OCI-LY7 (cell line): ENCODE results near the gene NME3. TPM values are rescaled to one million over a fixed set of nuclear protein-coding genes. Genes with fewer than 3 reads are reported as not detected.

Experiments
- BruUV-seq: library from RNA; stranded (reverse); fragments of 400-500 nt; replicated peaks from 2 replicates; lab custom pipeline; 2021; lab: Mats Ljungman, UMichigan
- CTCF ChIA-PET: fragments of 300-600 bp; sonication (Branson Sonifier 250); formaldehyde crosslinking; loops from one replicate; lab custom pipeline; 2022; ENCODE audit warnings: antibody characterized with exemption; ENCODE audit not compliant: unreplicated experiment; lab: Charles Lee
- POLR2A ChIA-PET: fragments of 300-600 bp; sonication (Branson Sonifier 250); formaldehyde crosslinking; loops from one replicate; lab custom pipeline; 2022; ENCODE audit warnings: antibody characterized with exemption; lab: Charles Lee
- DNase-seq: peaks from one replicate; pipeline ENCODE4 v3.0.0-alpha.2; 2015; ENCODE audit warnings: low spot score
- H2AFZ ChIP-seq: fragments of 200-600 bp; sonication (generic), shearing (Covaris generic); 2 replicates; pipeline ENCODE4 v1.6.1; 2014; ENCODE audit warnings: mild to moderate bottlenecking, antibody characterized with exemption, low read length, moderate library complexity
- H3K27ac ChIP-seq: fragments of 200-600 bp; sonication (generic); 2 replicates; pipeline ENCODE4 v1.5.1; 2014; ENCODE audit warnings: mixed run types, low read depth, mild to moderate bottlenecking, moderate library complexity, low read length, inconsistent platforms; ENCODE audit not compliant: poor library complexity, severe bottlenecking
- H3K36me3 ChIP-seq: fragments of 200-600 bp; sonication (generic); 2 replicates; pipeline ENCODE4 v1.6.1; 2014; ENCODE audit warnings: mild to moderate bottlenecking, antibody characterized with exemption, low read length, moderate library complexity, mixed read lengths; ENCODE audit not compliant: insufficient read depth
- H3K4me1 ChIP-seq: fragments of 200-600 bp; sonication (generic); 2 replicates; pipeline ENCODE4 v1.5.1; 2014; ENCODE audit warnings: mild to moderate bottlenecking, low read length; ENCODE audit not compliant: insufficient read depth, poor library complexity, severe bottlenecking
- H3K4me2 ChIP-seq: fragments of 200-600 bp; sonication (generic); 2 replicates; pipeline ENCODE4 v1.6.1; 2014; ENCODE audit warnings: mild to moderate bottlenecking, low read length
- H3K4me3 ChIP-seq: fragments of 200-600 bp; sonication (generic); 2 replicates; pipeline ENCODE4 v1.5.1; 2014; ENCODE audit warnings: mild to moderate bottlenecking, low read depth, low read length; ENCODE audit not compliant: poor library complexity, severe bottlenecking
- H3K79me2 ChIP-seq: fragments of 200-600 bp; sonication (generic); 2 replicates; pipeline ENCODE4 v1.6.1; 2016; ENCODE audit warnings: low read depth, mild to moderate bottlenecking, low read length, moderate library complexity, mixed read lengths; ENCODE audit not compliant: insufficient read depth
- H3K9me2 ChIP-seq: fragments of 200-600 bp; sonication (generic); 2 replicates; pipeline ENCODE4 v1.6.1; 2016; ENCODE audit warnings: mild to moderate bottlenecking, low read length, mixed read lengths; ENCODE audit not compliant: insufficient read depth
- H3K9me3 ChIP-seq: fragments of 200-600 bp; sonication (generic); 2 replicates; pipeline ENCODE4 v1.6.1; 2014; ENCODE audit warnings: mild to moderate bottlenecking, mixed run types, low read length, mixed read lengths
- H4K20me1 ChIP-seq: fragments of 200-600 bp; sonication (generic); 2 replicates; pipeline ENCODE4 v1.6.1; 2014; ENCODE audit warnings: mild to moderate bottlenecking, antibody characterized with exemption, low read length, moderate library complexity, mixed read lengths; ENCODE audit not compliant: insufficient read depth
- CTCF ChIP-seq: fragments of 200-600 bp; sonication (generic); conservative IDR thresholded peaks from 2 replicates; pipeline ENCODE4 v1.5.1; 2014; ENCODE audit warnings: mild to moderate bottlenecking, antibody characterized with exemption, low read length, moderate library complexity, mixed read lengths
- EZH2phosphoT487 ChIP-seq: fragments of 200-600 bp; sonication (generic); IDR thresholded peaks from 2 replicates; pipeline ENCODE4 v1.6.1; 2018; ENCODE audit warnings: low read depth, borderline replicate concordance, mild to moderate bottlenecking, mixed run types, antibody characterized with exemption, low read length, moderate library complexity, mixed read lengths
- intact Hi-C: fragments of 100-400 bp; cut with micrococcal nuclease; formaldehyde crosslinking; loops from one replicate; pipeline ENCODE4 v1.10.0; 2022; ENCODE audit not compliant: unreplicated experiment
- total RNA-seq, 2 experiments: library from RNA; depleted of rRNA in 1 of 2; stranded (reverse); fragments of >200 nt in 1 of 2; shearing (Covaris generic) in 1 of 2; gene quantifications; 2 replicates each; pipeline ENCODE4 v1.2.3, GENCODE V29; 2014 to 2022

Gene NME3
- total RNA-seq, 2 experiments from 2014 or later: 34.8 to 54.5 TPM

- Histone ChIP-seq H3K36me3 (peaks cover 16% of the 10 kb centered on the region; the same call in 1 of the 2 replicates), H3K27ac (no peak within 1 kb of the TSS), H3K9me3 (0 out of 2 replicates have a peak, but pooled peaks cover 15% of the 10 kb centered on the region), H3K4me1 (no peaks in the 10 kb centered on the region), H3K9me2 (no peaks in the 10 kb centered on the region), H3K79me2 (no peaks in the 10 kb centered on the region), H3K4me3 (no peak within 1 kb of the TSS), H2AFZ (no peak within 1 kb of the TSS), H4K20me1 (no peaks in the 10 kb centered on the region), H3K4me2 (no peak within 1 kb of the TSS)
- ChIA-PET CTCF (no interaction called here), POLR2A (no interaction called here)
- intact Hi-C loops: no loop called here
- no peak for TF ChIP-seq EZH2phosphoT487
- no peak for TF ChIP-seq CTCF
- DNase-seq: no peak
- no TSS peak for BruUV-seq
Measured at GRCh38 chr16:1793578-1794220, 22.4 kb upstream of the NME3 start, which contains the start of gene IGFALS. TSS of gene IGFALS (minus strand) at chr16:1793705. CDS start at chr16:1793652, 53 bp downstream.

GRCh38 chr16:1792836-1793577, 21.7 kb upstream of the NME3 start:
- Histone ChIP-seq H4K20me1 (no peaks in the 10 kb centered on the region), H3K4me1 (no peaks in the 10 kb centered on the region), H3K9me2 (no peaks in the 10 kb centered on the region), H3K4me3 (no peak overlapping the region), H3K79me2 (no peaks in the 10 kb centered on the region), H3K27ac (no peak overlapping the region), H3K9me3 (0 out of 2 replicates have a peak, but pooled peaks cover 8% of the 10 kb centered on the region), H3K36me3 (peaks cover 22% of the 10 kb centered on the region; the same call in 1 of the 2 replicates), H3K4me2 (no peak overlapping the region), H2AFZ (no peak overlapping the region)
- TF ChIP-seq CTCF: no peak
- TF ChIP-seq EZH2phosphoT487: no peak
- BruUV-seq: no TSS peak
- ChIA-PET CTCF (no interaction called here), POLR2A (no interaction called here)
- no peak for DNase-seq
- intact Hi-C loops: no loop called here
